Measurements from ENCODE around the gene MIDN.

Gene MIDN

GRCh38 chr19:1274852-1275259 lies 26.5 kb downstream of the MIDN start:
- no peaks in the 10 kb centered on the region for H3K27me3 ChIP-seq (ENCODE audit: control insufficient read depth in 3 of 3, insufficient read depth in 3 of 3, low read depth in 1 of 3, low read length in 3 of 3)
- peak overlapping the region; percentile 82 for H3K9ac ChIP-seq (ENCODE audit: low read depth, low read length, poor library complexity)
- H3K4me2 ChIP-seq (ENCODE audit: insufficient read depth, low read length, poor library complexity, severe bottlenecking), result peak overlapping the region; percentile 60
- peaks cover 18% of the 10 kb centered on the region for H3K79me1 ChIP-seq (ENCODE audit: low read depth, low read length)
- no peak overlapping the region for H2AFZ ChIP-seq (ENCODE audit: low read length)
- H3K14ac ChIP-seq (ENCODE audit: low read length), result no peak overlapping the region
- no peak overlapping the region for H4K8ac ChIP-seq (ENCODE audit: low read depth, low read length)
- no CpG with 5 or more reads among the region's 44 CpGs for WGBS, 2 donors (ENCODE audit: extremely low coverage in 2 of 2, insufficient read length in 2 of 2, insufficient replicate concordance in 1 of 2)
- peak overlapping the region; percentile 54 for H4K91ac ChIP-seq (ENCODE audit: low read depth, low read length, poor library complexity)
- H3K4me1 ChIP-seq (ENCODE audit: control insufficient read depth in 2 of 2, insufficient read depth in 1 of 2, low read depth in 1 of 2, low read length in 2 of 2), result peaks cover 22 to 27% of the 10 kb centered on the region in 2 donors
- H3K18ac ChIP-seq (ENCODE audit: low read length), result peak overlapping the region; percentile 83
- H2BK120ac ChIP-seq (ENCODE audit: low read depth, low read length), result no peak overlapping the region
- peaks cover 51 to 77% of the 10 kb centered on the region in 2 donors for H3K36me3 ChIP-seq (replicated peaks in 1 of 2; ENCODE audit: control insufficient read depth in 2 of 2, insufficient read depth in 2 of 2, low read length in 2 of 2)
- DNase-seq (ENCODE audit: low spot score), result no peak
- peak overlapping the region; percentile 82 for H2AK5ac ChIP-seq (ENCODE audit: low read depth, low read length)
- no peak overlapping the region for H2BK12ac ChIP-seq (ENCODE audit: low read length)
- peak overlapping the region; percentile 99 for H2BK5ac ChIP-seq (ENCODE audit: low read length)
- H3K9me3 ChIP-seq (replicated peaks in 1 of 2; ENCODE audit: control insufficient read depth in 2 of 2, insufficient read depth in 1 of 2, low read depth in 1 of 2, low read length in 2 of 2), result no peaks in the 10 kb centered on the region
- H3K23ac ChIP-seq (ENCODE audit: low read depth, low read length, poor library complexity), result peak overlapping the region; percentile 99
- H2BK15ac ChIP-seq (ENCODE audit: low read length), result peak overlapping the region; percentile 51
- H3K4me3 ChIP-seq (ENCODE audit: low read length in 2 of 2), result peak overlapping the region; percentile 71 to 77
- H3K27ac ChIP-seq (replicated peaks; ENCODE audit: low read length), result peak overlapping the region; percentile 100
- H3K4ac ChIP-seq (ENCODE audit: low read length), result no peak overlapping the region

DNA sequence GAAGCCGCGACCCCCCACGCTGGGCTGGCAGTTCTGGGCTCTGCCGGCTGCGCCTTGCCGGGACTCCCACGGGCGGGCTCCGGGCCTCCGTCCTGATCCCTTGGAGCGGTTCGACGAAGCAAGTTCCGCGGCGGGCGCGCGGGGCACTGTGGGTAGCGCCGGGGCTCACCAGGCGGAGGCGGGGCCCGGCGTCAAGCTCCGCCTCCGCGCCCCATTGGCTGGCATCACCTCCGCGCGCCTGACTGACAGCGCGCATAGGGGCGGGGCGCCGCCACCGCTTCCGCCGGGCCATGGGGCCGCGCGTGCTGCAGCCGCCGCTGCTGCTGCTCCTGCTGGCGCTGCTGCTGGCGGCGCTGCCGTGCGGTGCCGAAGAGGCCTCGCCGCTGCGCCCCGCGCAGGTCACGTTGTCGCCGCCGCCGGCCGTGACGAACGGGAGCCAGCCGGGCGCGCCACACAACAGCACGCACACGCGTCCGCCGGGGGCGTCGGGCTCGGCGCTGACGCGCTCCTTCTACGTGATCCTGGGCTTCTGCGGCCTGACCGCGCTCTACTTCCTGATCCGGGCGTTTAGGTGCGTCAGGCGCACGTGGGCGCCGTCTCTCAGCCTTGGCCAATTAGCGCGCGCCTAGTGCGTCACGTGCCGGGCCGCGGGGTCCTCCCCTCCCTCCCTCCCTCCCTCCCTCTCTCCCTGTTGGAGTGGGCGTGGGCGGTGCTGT lies 27.0 kb downstream of the MIDN start, which contains the start of gene FAM174C:
TSS of gene FAM174C (plus strand) at position 271 of the 716 bp plus-strand sequence. CDS start at position 291, 20 bp downstream.
- H2AFZ ChIP-seq (ENCODE audit: low read length), result peak within 1 kb of the TSS; percentile 87
- H3K23ac ChIP-seq (ENCODE audit: low read depth, low read length, poor library complexity), result peak within 1 kb of the TSS; percentile 99
- H2BK120ac ChIP-seq (ENCODE audit: low read depth, low read length), result no peak within 1 kb of the TSS
- H3K4me1 ChIP-seq (ENCODE audit: control insufficient read depth in 2 of 2, insufficient read depth in 1 of 2, low read depth in 1 of 2, low read length in 2 of 2), result peaks cover 19 to 22% of the 10 kb centered on the region in 2 donors
- H3K27ac ChIP-seq (replicated peaks; ENCODE audit: low read length), result peak within 1 kb of the TSS; percentile 100
- peak; percentile 93 for DNase-seq (ENCODE audit: low spot score)
- H2AK5ac ChIP-seq (ENCODE audit: low read depth, low read length), result peak within 1 kb of the TSS; percentile 98
- no peaks in the 10 kb centered on the region for H3K9me3 ChIP-seq (replicated peaks in 1 of 2; ENCODE audit: control insufficient read depth in 2 of 2, insufficient read depth in 1 of 2, low read depth in 1 of 2, low read length in 2 of 2)
- H4K91ac ChIP-seq (ENCODE audit: low read depth, low read length, poor library complexity), result peak within 1 kb of the TSS; percentile 99
- H2BK15ac ChIP-seq (ENCODE audit: low read length), result peak within 1 kb of the TSS; percentile 98
- peak within 1 kb of the TSS; percentile 99 for H2BK5ac ChIP-seq (ENCODE audit: low read length)
- H3K79me1 ChIP-seq (ENCODE audit: low read depth, low read length), result peaks cover 16% of the 10 kb centered on the region
- H3K36me3 ChIP-seq (replicated peaks in 1 of 2; ENCODE audit: control insufficient read depth in 2 of 2, insufficient read depth in 2 of 2, low read length in 2 of 2), result peaks cover 53 to 72% of the 10 kb centered on the region in 2 donors
- H2BK12ac ChIP-seq (ENCODE audit: low read length), result peak within 1 kb of the TSS; percentile 93
- H3K4me3 ChIP-seq (ENCODE audit: low read length in 2 of 2), result peak within 1 kb of the TSS; percentile 77 to 96
- peak within 1 kb of the TSS; percentile 75 for H4K8ac ChIP-seq (ENCODE audit: low read depth, low read length)
- peak within 1 kb of the TSS; percentile 97 for H3K4ac ChIP-seq (ENCODE audit: low read length)
- H3K18ac ChIP-seq (ENCODE audit: low read length), result peak within 1 kb of the TSS; percentile 99
- no peaks in the 10 kb centered on the region for H3K27me3 ChIP-seq (ENCODE audit: control insufficient read depth in 3 of 3, insufficient read depth in 3 of 3, low read depth in 1 of 3, low read length in 3 of 3)
- peak within 1 kb of the TSS; percentile 100 for H3K9ac ChIP-seq (ENCODE audit: low read depth, low read length, poor library complexity)
- H3K4me2 ChIP-seq (ENCODE audit: insufficient read depth, low read length, poor library complexity, severe bottlenecking), result peak within 1 kb of the TSS; percentile 95
- peak within 1 kb of the TSS; percentile 90 for H3K14ac ChIP-seq (ENCODE audit: low read length)
- no CpG with 5 or more reads among the region's 98 CpGs for WGBS, 2 donors (ENCODE audit: extremely low coverage in 2 of 2, insufficient read length in 2 of 2, insufficient replicate concordance in 1 of 2)

DNA sequence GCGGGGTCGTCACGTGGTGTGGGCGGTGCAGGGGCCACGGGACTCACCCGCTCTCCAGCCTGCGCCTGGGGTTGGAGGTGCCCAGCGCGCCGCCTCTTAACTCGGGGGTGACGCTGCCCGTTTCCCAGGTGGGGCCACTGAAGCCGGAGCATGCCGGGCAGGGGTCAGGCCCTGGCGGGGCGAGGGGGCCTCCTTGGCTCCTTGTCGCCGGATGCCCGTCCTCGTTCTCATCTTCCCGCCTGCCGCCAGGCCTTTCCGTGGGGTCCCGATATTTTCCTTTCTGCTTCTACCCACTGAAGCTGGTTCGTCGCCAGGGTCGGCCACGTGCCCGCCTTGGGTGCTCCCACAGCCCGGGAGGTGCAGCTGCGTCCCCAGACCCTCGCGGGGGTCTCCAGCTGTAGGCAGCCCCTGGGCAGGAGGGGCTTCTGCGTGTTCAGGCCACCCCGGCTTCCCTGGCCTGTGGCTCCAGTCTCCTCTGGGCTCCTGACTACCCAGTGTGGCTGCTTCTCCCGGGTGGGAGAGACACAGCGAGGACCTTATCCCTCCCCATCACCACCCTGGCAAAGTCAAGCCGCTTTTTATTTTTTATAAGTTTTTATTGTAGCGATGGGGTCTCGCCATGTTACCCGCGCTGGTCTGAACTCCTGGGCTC lies 27.7 kb downstream of the MIDN start:
- H2BK15ac ChIP-seq (ENCODE audit: low read length), result peak overlapping the region; percentile 98
- peak overlapping the region; percentile 91 for H2BK5ac ChIP-seq (ENCODE audit: low read length)
- peak overlapping the region; percentile 84 for H3K14ac ChIP-seq (ENCODE audit: low read length)
- peak overlapping the region; percentile 98 for H2AK5ac ChIP-seq (ENCODE audit: low read depth, low read length)
- WGBS, 2 donors (ENCODE audit: extremely low coverage in 2 of 2, insufficient read length in 2 of 2, insufficient replicate concordance in 1 of 2), result no CpG with 5 or more reads among the region's 43 CpGs
- H3K9me3 ChIP-seq (replicated peaks in 1 of 2; ENCODE audit: control insufficient read depth in 2 of 2, insufficient read depth in 1 of 2, low read depth in 1 of 2, low read length in 2 of 2), result no peaks in the 10 kb centered on the region
- H2BK120ac ChIP-seq (ENCODE audit: low read depth, low read length), result no peak overlapping the region
- H3K4me2 ChIP-seq (ENCODE audit: insufficient read depth, low read length, poor library complexity, severe bottlenecking), result peak overlapping the region; percentile 85
- peak overlapping the region; percentile 94 for H3K18ac ChIP-seq (ENCODE audit: low read length)
- DNase-seq (ENCODE audit: low spot score), result no peak
- H2AFZ ChIP-seq (ENCODE audit: low read length), result peak overlapping the region; percentile 87
- H4K8ac ChIP-seq (ENCODE audit: low read depth, low read length), result peak overlapping the region; percentile 72
- peak overlapping the region; percentile 77 for H3K27ac ChIP-seq (replicated peaks; ENCODE audit: low read length)
- no peak overlapping the region for H4K91ac ChIP-seq (ENCODE audit: low read depth, low read length, poor library complexity)
- peaks cover 48 to 65% of the 10 kb centered on the region in 2 donors for H3K36me3 ChIP-seq (replicated peaks in 1 of 2; ENCODE audit: control insufficient read depth in 2 of 2, insufficient read depth in 2 of 2, low read length in 2 of 2)
- peak overlapping the region; percentile 99 for H3K23ac ChIP-seq (ENCODE audit: low read depth, low read length, poor library complexity)
- no peaks in the 10 kb centered on the region for H3K27me3 ChIP-seq (ENCODE audit: control insufficient read depth in 3 of 3, insufficient read depth in 3 of 3, low read depth in 1 of 3, low read length in 3 of 3)
- peak overlapping the region; percentile 77 to 84 for H3K4me3 ChIP-seq (ENCODE audit: low read length in 2 of 2)
- H3K4me1 ChIP-seq (ENCODE audit: control insufficient read depth in 2 of 2, insufficient read depth in 1 of 2, low read depth in 1 of 2, low read length in 2 of 2), result peaks cover 15 to 16% of the 10 kb centered on the region in 2 donors
- H3K79me1 ChIP-seq (ENCODE audit: low read depth, low read length), result peaks cover 15% of the 10 kb centered on the region
- H2BK12ac ChIP-seq (ENCODE audit: low read length), result peak overlapping the region; percentile 93
- peak overlapping the region; percentile 97 for H3K4ac ChIP-seq (ENCODE audit: low read length)
- peak overlapping the region; percentile 94 for H3K9ac ChIP-seq (ENCODE audit: low read depth, low read length, poor library complexity)

DNA sequence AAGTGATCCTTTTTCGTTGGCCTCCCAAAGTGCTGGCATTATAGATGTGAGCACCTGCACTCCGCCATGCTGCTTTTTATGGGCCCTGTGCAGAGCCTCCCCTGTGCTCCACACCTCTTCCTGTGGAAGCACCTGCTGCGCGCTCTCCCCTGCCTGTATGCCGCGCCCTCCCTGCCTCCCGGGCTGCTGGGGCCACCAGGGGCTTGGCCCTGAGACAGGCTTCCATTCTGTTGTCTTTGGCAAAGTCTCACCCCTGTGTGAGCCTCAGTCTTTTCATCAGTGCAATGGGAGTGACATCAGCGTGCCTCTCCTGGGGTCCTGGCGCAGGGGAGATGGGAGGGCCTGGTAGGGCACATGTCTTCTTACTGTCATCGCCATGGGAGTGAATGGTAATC lies 28.2 kb downstream of the MIDN start:
- Histone ChIP-seq H2BK12ac (ENCODE audit: low read length) (no peak overlapping the region), H3K23ac (ENCODE audit: low read depth, low read length, poor library complexity) (peak overlapping the region; percentile 21), H2AFZ (ENCODE audit: low read length) (no peak overlapping the region), H2BK120ac (ENCODE audit: low read depth, low read length) (no peak overlapping the region), H2BK5ac (ENCODE audit: low read length) (no peak overlapping the region), H4K8ac (ENCODE audit: low read depth, low read length) (no peak overlapping the region), H2AK5ac (ENCODE audit: low read depth, low read length) (peak overlapping the region; percentile 98), H3K79me1 (ENCODE audit: low read depth, low read length) (peaks cover 12% of the 10 kb centered on the region), H3K9ac (ENCODE audit: low read depth, low read length, poor library complexity) (no peak overlapping the region), H3K18ac (ENCODE audit: low read length) (peak overlapping the region; percentile 11), H3K27ac (replicated peaks; ENCODE audit: low read length) (no peak overlapping the region), H3K4me2 (ENCODE audit: insufficient read depth, low read length, poor library complexity, severe bottlenecking) (peak overlapping the region; percentile 85), H3K36me3 (replicated peaks in 1 of 2; ENCODE audit: control insufficient read depth in 2 of 2, insufficient read depth in 2 of 2, low read length in 2 of 2) (peaks cover 43 to 60% of the 10 kb centered on the region in 2 donors), H3K4ac (ENCODE audit: low read length) (no peak overlapping the region), H4K91ac (ENCODE audit: low read depth, low read length, poor library complexity) (no peak overlapping the region), H3K14ac (ENCODE audit: low read length) (no peak overlapping the region), H2BK15ac (ENCODE audit: low read length) (peak overlapping the region; percentile 98), H3K4me1 (ENCODE audit: control insufficient read depth in 2 of 2, insufficient read depth in 1 of 2, low read depth in 1 of 2, low read length in 2 of 2) (peaks cover 14% of the 10 kb centered on the region in 2 donors), H3K4me3 (ENCODE audit: low read length in 2 of 2) (peak overlapping the region in 1 of 2 donors; percentile 77), H3K27me3 (ENCODE audit: control insufficient read depth in 3 of 3, insufficient read depth in 3 of 3, low read depth in 1 of 3, low read length in 3 of 3) (no peaks in the 10 kb centered on the region), H3K9me3 (replicated peaks in 1 of 2; ENCODE audit: control insufficient read depth in 2 of 2, insufficient read depth in 1 of 2, low read depth in 1 of 2, low read length in 2 of 2) (no peaks in the 10 kb centered on the region)
- WGBS, 2 donors (ENCODE audit: extremely low coverage in 2 of 2, insufficient read length in 2 of 2, insufficient replicate concordance in 1 of 2), result no CpG with 5 or more reads among the region's 10 CpGs
- DNase-seq (ENCODE audit: low spot score), result no peak

Data from neuronal stem cell (in vitro differentiated cells).